GM23338 (cell line): Measurements from ENCODE around the gene EMILIN3. TPM values are rescaled to one million over a fixed set of nuclear protein-coding genes. Genes with fewer than 3 reads are reported as not detected.

Experiments
- ATAC-seq: fragments of 200-7000 bp; cut with Tn5 transposase; 3 replicates; pipeline ENCODE4 v1.9.1; 2020
- DNase-seq: peaks from one replicate; pipeline ENCODE4 v3.0.0-alpha.2; 2015; ENCODE audit warnings: low spot score
- H2AFZ ChIP-seq: fragments of 200-600 bp; sonication (generic); 2 replicates; pipeline ENCODE4 v1.8.0; 2016; ENCODE audit warnings: antibody characterized with exemption, mild to moderate bottlenecking, moderate library complexity
- H3F3A ChIP-seq: fragments of 200-600 bp; sonication (generic); replicated peaks from 2 replicates; pipeline ENCODE4 v1.8.0; 2017; ENCODE audit warnings: antibody characterized with exemption, mixed run types, low read depth
- H3K27ac ChIP-seq: fragments of 200-600 bp; sonication (generic); 2 replicates; pipeline ENCODE4 v1.6.1; 2016; ENCODE audit warnings: low read depth
- H3K27me3 ChIP-seq: fragments of 200-600 bp; sonication (generic); 2 replicates; pipeline ENCODE4 v1.8.0; 2016; ENCODE audit warnings: mild to moderate bottlenecking, mixed run types, moderate library complexity; ENCODE audit not compliant: insufficient read depth
- H3K36me3 ChIP-seq: fragments of 200-600 bp; sonication (generic); 2 replicates; pipeline ENCODE4 v1.8.0; 2016; ENCODE audit warnings: mild to moderate bottlenecking; ENCODE audit not compliant: insufficient read depth
- H3K4me1 ChIP-seq: fragments of 200-600 bp; sonication (generic); 2 replicates; pipeline ENCODE4 v1.8.0; 2016; ENCODE audit warnings: mild to moderate bottlenecking, moderate library complexity; ENCODE audit not compliant: insufficient read depth
- H3K4me2 ChIP-seq: fragments of 200-600 bp; sonication (generic); 2 replicates; pipeline ENCODE4 v1.7.1; 2017; ENCODE audit warnings: mixed run types
- H3K4me3 ChIP-seq: fragments of 200-600 bp; sonication (generic); 2 replicates; pipeline ENCODE4 v1.6.1; 2016; ENCODE audit warnings: mixed run types
- H3K79me2 ChIP-seq: fragments of 200-600 bp; sonication (generic); replicated peaks from 2 replicates; pipeline ENCODE4 v1.8.0; 2017; ENCODE audit warnings: mild to moderate bottlenecking; ENCODE audit not compliant: insufficient read depth
- H3K9me2 ChIP-seq: fragments of 200-600 bp; sonication (generic); 2 replicates; pipeline ENCODE4 v1.8.0; 2017; ENCODE audit not compliant: insufficient read depth
- H4K20me1 ChIP-seq: fragments of 200-600 bp; sonication (generic); replicated peaks from 2 replicates; pipeline ENCODE4 v1.8.0; 2017; ENCODE audit warnings: mild to moderate bottlenecking; ENCODE audit not compliant: insufficient read depth
- H3K27ac Mint-ChIP-seq: 2 replicates; pipeline ENCODE4 v1.8.0; 2020; ENCODE audit warnings: inconsistent platforms, mild to moderate bottlenecking, moderate library complexity, mixed read lengths
- H3K27me3 Mint-ChIP-seq: 3 replicates; pipeline ENCODE4 v1.8.0; 2022; ENCODE audit warnings: low read depth, mild to moderate bottlenecking, moderate library complexity, mixed read lengths, inconsistent platforms; ENCODE audit not compliant: insufficient read depth, poor library complexity
- H3K36me3 Mint-ChIP-seq: 3 replicates; pipeline ENCODE4 v1.8.0; 2021; ENCODE audit warnings: low read depth, mild to moderate bottlenecking, inconsistent platforms, moderate library complexity, mixed read lengths
- H3K4me1 Mint-ChIP-seq: 3 replicates; pipeline ENCODE4 v1.8.0; 2020; ENCODE audit warnings: mild to moderate bottlenecking, inconsistent platforms, mixed read lengths
- H3K4me3 Mint-ChIP-seq: 3 replicates; pipeline ENCODE4 v1.8.0; 2021; ENCODE audit warnings: moderate library complexity, mild to moderate bottlenecking, inconsistent platforms, mixed read lengths
- H3K9me3 Mint-ChIP-seq: 3 replicates; pipeline ENCODE4 v1.8.0; 2020; ENCODE audit warnings: moderate library complexity, mild to moderate bottlenecking, inconsistent platforms, mixed read lengths
- CREB1 ChIP-seq: fragments of 250-450 bp; sonication (Bioruptor Pico); IDR thresholded peaks from 2 replicates; pipeline ENCODE4 v1.5.0; 2020; ENCODE audit warnings: low read depth, mild to moderate bottlenecking, moderate library complexity
- CTCF ChIP-seq, 2 experiments: fragments of 200-600 bp in 1 of 2; sonication (generic) in 1 of 2; conservative IDR thresholded peaks; 2 replicates each; pipeline versions ENCODE4 v1.5.1 to v1.6.1; 2016 to 2017; ENCODE audit warnings: antibody characterized with exemption in 2 of 2, low read depth in 2 of 2, mild to moderate bottlenecking in 2 of 2, moderate library complexity in 1 of 2
- ETS1 ChIP-seq: IDR thresholded peaks from 2 replicates; pipeline ENCODE4 v1.6.1; 2016; ENCODE audit warnings: antibody characterized with exemption
- EZH2 ChIP-seq: fragments of 200-600 bp; sonication (generic); IDR thresholded peaks from one replicate; pipeline ENCODE4 v1.8.0; 2017; ENCODE audit warnings: antibody characterized with exemption, mild to moderate bottlenecking, low read depth; ENCODE audit not compliant: unreplicated experiment
- EZH2phosphoT487 ChIP-seq: fragments of 200-600 bp; sonication (generic); IDR thresholded peaks from one replicate; pipeline ENCODE4 v1.8.1; 2018; ENCODE audit warnings: antibody characterized with exemption; ENCODE audit not compliant: unreplicated experiment
- JUNB ChIP-seq: IDR thresholded peaks from one replicate; pipeline ENCODE4 v1.6.1; 2016; ENCODE audit warnings: antibody characterized with exemption; ENCODE audit not compliant: unreplicated experiment
- NANOG ChIP-seq: IDR thresholded peaks from 2 replicates; pipeline ENCODE4 v1.6.1; 2016; ENCODE audit warnings: antibody characterized with exemption, borderline replicate concordance
- POLR2AphosphoS5 ChIP-seq: IDR thresholded peaks from 2 replicates; pipeline ENCODE4 v1.6.1; 2016; ENCODE audit warnings: antibody characterized with exemption, low read depth
- REST ChIP-seq: IDR thresholded peaks from one replicate; pipeline ENCODE4 v1.6.1; 2018; ENCODE audit warnings: antibody characterized with exemption; ENCODE audit not compliant: unreplicated experiment
- STAT1 ChIP-seq: IDR thresholded peaks from one replicate; pipeline ENCODE4 v1.6.1; 2016; ENCODE audit warnings: antibody characterized with exemption; ENCODE audit not compliant: unreplicated experiment
- ZNF331 ChIP-seq: fragments of 250-450 bp; sonication (Bioruptor Pico); IDR thresholded peaks from 2 replicates; pipeline ENCODE4 v1.5.0; 2020; ENCODE audit warnings: low read depth, mild to moderate bottlenecking, moderate library complexity
- polyA plus RNA-seq: library from polyadenylated mRNA; unstranded; fragments of >200 nt; fragmentation: Nextera tagmentation; extraction: Ambion mirVana; gene quantifications from 2 replicates; pipeline ENCODE4 v1.2.1, GENCODE V29; 2016
- total RNA-seq: library from RNA; depleted of rRNA; stranded (reverse); fragments of >200 nt; shearing (Covaris generic); gene quantifications from 2 replicates; pipeline ENCODE4 v1.2.3, GENCODE V29; 2014

Gene EMILIN3
- total and polyA plus RNA-seq, 2 experiments from 2014 or later, result 0.53 to 6.6 TPM

GRCh38 chr20:41339957-41340326, 26.7 kb downstream of the EMILIN3 start:
- Histone ChIP-seq H3K27ac (no peak overlapping the region), H3K27me3 (peaks cover 7% of the 10 kb centered on the region; the same call in 1 of the 2 replicates), H2AFZ (peak overlapping the region; percentile 98), H4K20me1 (no peaks in the 10 kb centered on the region; the same call in 1 of the 2 replicates), H3K36me3 (no peaks in the 10 kb centered on the region), H3K4me3 (peak overlapping the region; percentile 55), H3K4me2 (peak overlapping the region; percentile 72), H3K4me1 (peaks cover 11% of the 10 kb centered on the region), H3F3A (no peaks in the 10 kb centered on the region; the same call in 1 of the 2 replicates), H3K79me2 (no peaks in the 10 kb centered on the region), H3K9me2 (no peaks in the 10 kb centered on the region)
- no peaks in the 10 kb centered on the region; the same call in 2 of the 3 replicates for H3K36me3 Mint-ChIP-seq
- H3K9me3 Mint-ChIP-seq, result no peaks in the 10 kb centered on the region
- peak overlapping the region; percentile 46; the same call in 1 of the 2 replicates for H3K27ac Mint-ChIP-seq
- peak overlapping the region; percentile 78 for H3K4me3 Mint-ChIP-seq
- DNase-seq (peak; percentile 97), ATAC-seq (peak; percentile 79)
- H3K4me1 Mint-ChIP-seq, result peaks cover 10% of the 10 kb centered on the region
- peaks cover 28% of the 10 kb centered on the region for H3K27me3 Mint-ChIP-seq
- TF ChIP-seq ZNF331 (CRISPR knock-in tag) (no peak), ETS1 (no peak), EZH2phosphoT487 (no peak), POLR2AphosphoS5 (no peak), CTCF (conservative IDR thresholded peaks at IDR 0.05; ENCODE audit: low read depth in 2 of 2) (peak; percentile 94 to 99), CREB1 (CRISPR knock-in tag) (no peak), NANOG (no peak)

GRCh38 chr20:41336711-41337492, 29.7 kb downstream of the EMILIN3 start:
- no peaks in the 10 kb centered on the region; the same call in 1 of the 2 replicates for H4K20me1 ChIP-seq
- H3K27ac Mint-ChIP-seq, result no peak overlapping the region
- TF ChIP-seq NANOG (no peak), ETS1 (no peak), STAT1 (no peak), EZH2phosphoT487 (no peak), CREB1 (CRISPR knock-in tag) (no peak), REST (no peak), POLR2AphosphoS5 (no peak), EZH2 (no peak), JUNB (no peak), ZNF331 (CRISPR knock-in tag) (no peak)

More at GRCh38 chr20:41336711-41337492, 29.7 kb downstream of the EMILIN3 start:
- peaks cover 20% of the 10 kb centered on the region for H3K27me3 Mint-ChIP-seq
- H3K4me2 ChIP-seq, result no peak overlapping the region
- DNase-seq (no peak), ATAC-seq (no peak)
- no peaks in the 10 kb centered on the region for H3K9me3 Mint-ChIP-seq
- no peaks in the 10 kb centered on the region for H3K9me2 ChIP-seq
- no peaks in the 10 kb centered on the region for H3K36me3 Mint-ChIP-seq
- no peak overlapping the region for H3K27ac ChIP-seq
- H3K4me3 ChIP-seq, result no peak overlapping the region
- H3K4me1 Mint-ChIP-seq, result peaks cover 8% of the 10 kb centered on the region
- no peak overlapping the region for H2AFZ ChIP-seq
- no peaks in the 10 kb centered on the region; the same call in 1 of the 2 replicates for H3F3A ChIP-seq
- H3K4me3 Mint-ChIP-seq, result no peak overlapping the region
- H3K4me1 ChIP-seq, result peaks cover 11% of the 10 kb centered on the region
- H3K27me3 ChIP-seq, result peaks cover 7% of the 10 kb centered on the region; the same call in 1 of the 2 replicates
- H3K79me2 ChIP-seq, result no peaks in the 10 kb centered on the region
- H3K36me3 ChIP-seq, result no peaks in the 10 kb centered on the region
